ENCODE data around the gene ARVCF. TPM values are rescaled to one million over a fixed set of nuclear protein-coding genes. Genes with fewer than 3 reads are reported as not detected.

ARVCF gene
- polyA plus RNA-seq, 1 donor, result 122 TPM

GRCh38 chr22:20015971-20016733, 471 bp downstream of the ARVCF start:
- no peak for DNase-seq (ENCODE audit: low read depth)

GRCh38 chr22:20015187-20015625, 1.4 kb downstream of the ARVCF start:
- no peak for DNase-seq (ENCODE audit: low read depth)

GRCh38 chr22:20014526-20015186, 2.0 kb downstream of the ARVCF start:
- no peak for DNase-seq (ENCODE audit: low read depth)

- DNase-seq (ENCODE audit: low read depth), result no peak
Measured at GRCh38 chr22:20013382-20013871, 3.2 kb downstream of the ARVCF start.

- no peak for DNase-seq (ENCODE audit: low read depth)
Measured at GRCh38 chr22:20012741-20013331, 3.8 kb downstream of the ARVCF start.

- no peak for DNase-seq (ENCODE audit: low read depth)
Measured at GRCh38 chr22:20011993-20012740, 4.5 kb downstream of the ARVCF start.

- DNase-seq (ENCODE audit: low read depth), result no peak
Measured at GRCh38 chr22:20011123-20011992, 5.3 kb downstream of the ARVCF start.

- no peak for DNase-seq (ENCODE audit: low read depth)
Measured at GRCh38 chr22:20010307-20011122, 6.1 kb downstream of the ARVCF start.

GRCh38 chr22:20009582-20010306, 6.9 kb downstream of the ARVCF start:
- DNase-seq (ENCODE audit: low read depth), result no peak

GRCh38 chr22:20009018-20009491, 7.6 kb downstream of the ARVCF start:
- DNase-seq (ENCODE audit: low read depth), result no peak

GRCh38 chr22:20008221-20008995, 8.2 kb downstream of the ARVCF start:
- no peak for DNase-seq (ENCODE audit: low read depth)

GRCh38 chr22:20004464-20004863, 12.2 kb downstream of the ARVCF start:
- DNase-seq (ENCODE audit: low read depth), result no peak

GRCh38 chr22:20003304-20003703, 13.3 kb downstream of the ARVCF start:
- DNase-seq (ENCODE audit: low read depth), result no peak

- no peak for DNase-seq (ENCODE audit: low read depth)
Measured at GRCh38 chr22:20002636-20003035, 14.0 kb downstream of the ARVCF start.

GRCh38 chr22:20002128-20002527, 14.5 kb downstream of the ARVCF start:
- no peak for DNase-seq (ENCODE audit: low read depth)

GRCh38 chr22:20001082-20001638, 15.5 kb downstream of the ARVCF start:
- no peak for DNase-seq (ENCODE audit: low read depth)

- DNase-seq (ENCODE audit: low read depth), result no peak
Measured at GRCh38 chr22:20000246-20001081, 16.2 kb downstream of the ARVCF start.
